Loucy (cell line): ENCODE data around the gene NEDD4L.

Experiments used
- CTCF ChIP-seq: fragments of 200-600 bp; sonication (generic); conservative IDR thresholded peaks from 2 replicates; pipeline ENCODE4 v1.5.1; 2014; ENCODE audit warnings: mild to moderate bottlenecking, antibody characterized with exemption, low read length
- EZH2phosphoT487 ChIP-seq: fragments of 200-600 bp; IDR thresholded peaks from 2 replicates; pipeline ENCODE4 v1.6.1; 2018; ENCODE audit warnings: antibody characterized with exemption, mild to moderate bottlenecking, moderate library complexity, borderline replicate concordance

DNA sequence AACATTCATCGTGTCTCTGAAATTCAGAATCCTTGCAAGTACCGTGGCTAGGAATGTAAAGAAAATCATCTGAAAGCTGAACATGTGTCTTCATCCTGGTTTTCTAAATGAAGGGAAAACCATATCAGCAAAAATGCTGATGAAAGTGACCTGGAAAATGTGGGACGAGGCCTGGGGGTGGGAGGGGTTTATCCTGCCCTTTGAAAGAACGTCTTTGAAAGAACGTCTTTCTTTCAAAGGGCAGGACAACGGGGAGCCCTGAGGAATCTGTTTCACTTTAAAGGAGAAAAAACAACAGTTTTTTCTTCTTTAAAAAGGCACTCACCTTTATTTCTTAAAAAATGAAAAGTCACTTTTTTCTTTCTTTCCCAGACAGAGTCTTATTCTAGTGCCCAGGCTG lies 399.6 kb downstream of the NEDD4L start:
- TF ChIP-seq CTCF (no peak), EZH2phosphoT487 (no peak)
